Measurements from ENCODE around the gene SMIM35.

Gene SMIM35

GRCh38 chr11:118082880-118083552 lies 3.7 kb downstream of the SMIM35 start:
- Histone ChIP-seq H3K36me3 (ENCODE audit: insufficient read depth) (no peaks in the 10 kb centered on the region), H3K4me3 (IDR thresholded peaks at IDR 0.05; ENCODE audit: insufficient read depth, low read depth, low read length) (no peak overlapping the region), H3K4me2 (no peak overlapping the region), H3K9ac (no peak overlapping the region), H4K20me1 (ENCODE audit: insufficient read depth) (no peaks in the 10 kb centered on the region), H3K79me2 (ENCODE audit: insufficient read depth, low read depth) (no peaks in the 10 kb centered on the region), H3K27me3 (ENCODE audit: insufficient read depth, low read depth) (no peaks in the 10 kb centered on the region), H2AFZ (ENCODE audit: low read depth) (no peak overlapping the region), H3K27ac (no peak overlapping the region), H3K4me1 (ENCODE audit: low read depth, poor library complexity, severe bottlenecking) (peaks cover 27% of the 10 kb centered on the region)
- TF ChIP-seq, protein P1, sequence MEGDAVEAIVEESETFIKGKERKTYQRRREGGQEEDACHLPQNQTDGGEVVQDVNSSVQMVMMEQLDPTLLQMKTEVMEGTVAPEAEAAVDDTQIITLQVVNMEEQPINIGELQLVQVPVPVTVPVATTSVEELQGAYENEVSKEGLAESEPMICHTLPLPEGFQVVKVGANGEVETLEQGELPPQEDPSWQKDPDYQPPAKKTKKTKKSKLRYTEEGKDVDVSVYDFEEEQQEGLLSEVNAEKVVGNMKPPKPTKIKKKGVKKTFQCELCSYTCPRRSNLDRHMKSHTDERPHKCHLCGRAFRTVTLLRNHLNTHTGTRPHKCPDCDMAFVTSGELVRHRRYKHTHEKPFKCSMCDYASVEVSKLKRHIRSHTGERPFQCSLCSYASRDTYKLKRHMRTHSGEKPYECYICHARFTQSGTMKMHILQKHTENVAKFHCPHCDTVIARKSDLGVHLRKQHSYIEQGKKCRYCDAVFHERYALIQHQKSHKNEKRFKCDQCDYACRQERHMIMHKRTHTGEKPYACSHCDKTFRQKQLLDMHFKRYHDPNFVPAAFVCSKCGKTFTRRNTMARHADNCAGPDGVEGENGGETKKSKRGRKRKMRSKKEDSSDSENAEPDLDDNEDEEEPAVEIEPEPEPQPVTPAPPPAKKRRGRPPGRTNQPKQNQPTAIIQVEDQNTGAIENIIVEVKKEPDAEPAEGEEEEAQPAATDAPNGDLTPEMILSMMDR (conservative IDR thresholded peaks at IDR 0.05; ENCODE audit: low read depth, low read length), result no peak

DNA sequence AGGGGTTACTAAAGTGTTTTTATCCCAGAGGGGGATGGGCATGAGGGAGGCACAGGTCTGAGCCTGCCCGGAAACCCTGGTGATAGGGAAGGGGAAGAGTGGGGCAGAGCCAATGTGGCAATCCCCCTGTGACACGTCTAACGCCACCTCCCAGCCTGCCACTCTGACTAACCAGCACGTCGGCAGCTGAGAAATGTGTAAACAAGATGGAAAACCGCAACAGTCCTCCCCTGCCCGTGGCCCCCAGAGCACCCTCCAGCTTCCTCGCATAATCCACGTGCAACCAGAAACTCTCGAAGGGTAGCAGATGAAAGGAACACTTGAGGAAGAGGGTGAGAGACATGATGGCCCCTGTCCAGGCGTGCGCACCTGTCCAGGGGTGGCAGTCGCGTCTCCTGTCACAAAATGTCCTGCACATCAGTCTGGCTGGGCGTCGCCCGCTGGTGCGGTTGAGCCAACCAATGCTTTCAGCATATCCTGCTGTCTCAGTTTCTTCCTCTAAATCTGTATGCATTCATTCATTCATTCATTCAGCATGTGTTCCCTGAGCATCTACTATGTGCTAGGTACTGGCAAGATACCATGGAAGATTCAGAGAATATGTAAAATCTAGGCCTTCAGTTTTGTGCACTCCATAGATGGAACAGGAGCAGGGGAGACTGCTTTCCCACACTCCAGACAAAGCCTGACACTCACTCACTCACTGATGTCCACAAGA lies 5.4 kb downstream of the SMIM35 start:
- Histone ChIP-seq H3K4me2 (no peak overlapping the region), H3K4me3 (IDR thresholded peaks at IDR 0.05; ENCODE audit: insufficient read depth, low read depth, low read length) (no peak overlapping the region)

DNA sequence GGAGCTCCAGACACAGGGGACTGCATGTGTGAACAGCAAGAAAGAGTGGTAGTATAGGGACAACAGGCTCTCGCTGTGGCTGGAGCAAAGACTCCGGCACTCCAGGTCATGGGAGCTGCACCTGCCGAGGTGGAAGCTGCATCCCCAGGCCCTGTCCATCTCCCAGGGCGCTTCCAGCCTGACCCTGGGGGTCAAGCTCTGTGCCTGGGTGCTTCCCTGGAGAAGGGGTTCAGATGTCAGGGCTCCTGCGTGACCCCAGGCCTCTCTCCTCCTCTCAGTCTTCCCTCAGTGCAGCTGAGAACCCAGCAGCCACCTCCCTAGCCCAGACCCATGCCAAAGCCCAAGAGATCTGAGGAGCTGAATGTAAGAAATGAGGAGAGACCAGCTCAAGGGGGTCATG lies 6.5 kb downstream of the SMIM35 start:
- no peak overlapping the region for H3K4me3 ChIP-seq (IDR thresholded peaks at IDR 0.05; ENCODE audit: insufficient read depth, low read depth, low read length)

More for the DNA sequence above, 5.4 kb downstream of the SMIM35 start:
- Histone ChIP-seq H4K20me1 (ENCODE audit: insufficient read depth) (no peaks in the 10 kb centered on the region), H3K79me2 (ENCODE audit: insufficient read depth, low read depth) (no peaks in the 10 kb centered on the region), H3K9ac (no peak overlapping the region), H3K27ac (no peak overlapping the region), H3K36me3 (ENCODE audit: insufficient read depth) (no peaks in the 10 kb centered on the region), H3K27me3 (ENCODE audit: insufficient read depth, low read depth) (no peaks in the 10 kb centered on the region), H3K4me1 (ENCODE audit: low read depth, poor library complexity, severe bottlenecking) (peaks cover 16% of the 10 kb centered on the region), H2AFZ (ENCODE audit: low read depth) (no peak overlapping the region)
- TF ChIP-seq, protein P1 (conservative IDR thresholded peaks at IDR 0.05; ENCODE audit: low read depth, low read length), result no peak

GRCh38 chr11:118079491-118079890 lies 7.3 kb downstream of the SMIM35 start:
- Histone ChIP-seq H3K36me3 (ENCODE audit: insufficient read depth) (no peaks in the 10 kb centered on the region), H3K4me3 (IDR thresholded peaks at IDR 0.05; ENCODE audit: insufficient read depth, low read depth, low read length) (no peak overlapping the region), H3K4me1 (ENCODE audit: low read depth, poor library complexity, severe bottlenecking) (peaks cover 8% of the 10 kb centered on the region), H3K27me3 (ENCODE audit: insufficient read depth, low read depth) (no peaks in the 10 kb centered on the region), H2AFZ (ENCODE audit: low read depth) (no peak overlapping the region), H3K4me2 (no peak overlapping the region), H3K79me2 (ENCODE audit: insufficient read depth, low read depth) (no peaks in the 10 kb centered on the region), H3K9ac (no peak overlapping the region), H4K20me1 (ENCODE audit: insufficient read depth) (no peaks in the 10 kb centered on the region), H3K27ac (no peak overlapping the region)
- TF ChIP-seq, protein P1 (conservative IDR thresholded peaks at IDR 0.05; ENCODE audit: low read depth, low read length), result no peak

More for the DNA sequence above, 6.5 kb downstream of the SMIM35 start:
- no peaks in the 10 kb centered on the region for H3K79me2 ChIP-seq (ENCODE audit: insufficient read depth, low read depth)
- no peak overlapping the region for H2AFZ ChIP-seq (ENCODE audit: low read depth)
- no peak overlapping the region for H3K4me2 ChIP-seq
- no peaks in the 10 kb centered on the region for H4K20me1 ChIP-seq (ENCODE audit: insufficient read depth)
- TF ChIP-seq, protein P1 (conservative IDR thresholded peaks at IDR 0.05; ENCODE audit: low read depth, low read length), result no peak
- no peak overlapping the region for H3K27ac ChIP-seq
- no peaks in the 10 kb centered on the region for H3K36me3 ChIP-seq (ENCODE audit: insufficient read depth)
- no peak overlapping the region for H3K9ac ChIP-seq
- H3K4me1 ChIP-seq (ENCODE audit: low read depth, poor library complexity, severe bottlenecking), result peaks cover 13% of the 10 kb centered on the region
- H3K27me3 ChIP-seq (ENCODE audit: insufficient read depth, low read depth), result no peaks in the 10 kb centered on the region

Data from KMS-11 (cell line).